Cardiac ventricle fibroblast (primary cell): ENCODE measurements around the gene ANKMY2. TPM values are rescaled to one million over a fixed set of nuclear protein-coding genes. Genes with fewer than 3 reads are reported as not detected.

ENCODE experiments used
- total RNA-seq: library from RNA; depleted of rRNA; stranded (reverse); fragments of >200 nt; gene quantifications from 2 replicates; pipeline ENCODE4 v1.2.3, GENCODE V29; 2015

ANKMY2 gene
- 11.4 and 12.2 TPM in 2 replicates for total RNA-seq

DNA sequence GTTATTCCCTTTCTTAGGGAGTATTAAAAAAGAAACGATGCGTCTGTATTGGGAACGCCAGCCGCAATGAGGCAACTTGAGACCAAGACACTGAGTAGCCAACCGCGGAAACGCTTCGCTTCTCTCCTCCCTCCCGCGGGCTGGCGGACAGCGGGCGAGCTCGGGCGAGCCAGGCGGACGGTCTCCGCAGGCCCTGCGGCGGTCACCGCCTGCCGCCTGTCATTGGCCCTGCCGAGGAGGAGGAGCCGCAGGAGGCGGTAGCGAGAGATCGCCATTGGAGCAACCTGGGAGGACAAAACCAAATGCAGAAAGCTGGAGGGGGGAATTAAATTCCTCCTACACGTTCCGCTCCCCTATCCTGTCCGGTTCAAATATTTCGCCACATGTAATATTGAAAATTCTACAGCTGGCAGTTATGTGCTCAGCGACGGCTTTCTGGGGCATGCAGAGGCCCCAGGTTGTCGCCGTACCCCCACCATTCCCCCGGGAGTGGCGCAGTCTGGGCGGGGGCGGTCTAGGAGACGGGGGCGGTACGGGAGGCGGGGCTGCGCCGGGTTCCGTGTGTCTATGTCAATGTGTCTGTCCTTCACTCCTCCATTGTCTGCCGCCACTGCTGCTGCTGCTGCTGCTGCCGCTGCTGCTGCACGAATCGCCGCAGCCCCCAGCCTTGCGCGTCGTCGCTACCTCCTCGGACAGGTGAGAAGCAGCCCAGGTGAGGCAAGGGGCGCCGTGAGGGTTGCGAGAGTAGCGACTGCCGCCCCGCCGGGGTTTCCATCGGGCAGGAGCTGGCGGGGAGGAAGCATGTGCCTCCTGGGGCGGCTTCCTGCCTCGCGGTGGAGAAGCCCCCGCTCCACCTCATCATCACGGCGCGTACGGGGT is at the start of gene ANKMY2, which contains the start of gene BZW2:
Gene ANKMY2, minus strand, starts transcription at position 162 of the 879 bp plus-strand sequence. CDS start 181 bp downstream, outside the sequence.
Gene BZW2, plus strand, starts transcription at position 589 of the 879 bp plus-strand sequence. CDS start 19,263 bp downstream, outside the sequence.

Other genes starting within 250 kb of the ANKMY2 start
- gene CRPPA, start 224.2 kb downstream of the ANKMY2 start, total RNA-seq: 1.5 and 1.7 TPM in 2 replicates
- gene SOSTDC1, start 180.0 kb downstream of the ANKMY2 start, total RNA-seq: not detected in 2 replicates
- not detected in 2 replicates for gene LRRC72, start 118.9 kb downstream of the ANKMY2 start, total RNA-seq
- gene BZW2, start 427 bp upstream of the ANKMY2 start, total RNA-seq: 63.0 and 78.5 TPM in 2 replicates
- 5.6 and 7.5 TPM in 2 replicates for gene TSPAN13, start 108.0 kb upstream of the ANKMY2 start, total RNA-seq
- gene AGR2, start 159.2 kb upstream of the ANKMY2 start, total RNA-seq: not detected in 2 replicates
- gene AGR3, start 236.2 kb upstream of the ANKMY2 start, total RNA-seq: not detected in 2 replicates